GM12878 (cell line): Measurements from ENCODE around the gene EBI3. TPM values are rescaled to one million over a fixed set of nuclear protein-coding genes. Genes with fewer than 3 reads are reported as not detected.

Experiments
- ATAC-seq: fragments of 200-7000 bp; cut with Tn5 transposase; 3 replicates; pipeline ENCODE4 v1.9.1; 2020; ENCODE audit warnings: mild to moderate bottlenecking, moderate library complexity
- BruUV-seq: library from RNA; stranded (reverse); fragments of 400-500 nt; replicated peaks from 2 replicates; lab custom pipeline; 2021; lab: Mats Ljungman, UMichigan
- CTCF ChIA-PET: fragments of 300-600 bp; sonication (Branson Sonifier 250); formaldehyde crosslinking; extraction: SDS; loops from one replicate; lab custom pipeline; 2021; ENCODE audit warnings: inconsistent platforms; lab: Yijun Ruan, JAX
- POLR2A ChIA-PET: fragments of 350-600 bp; formaldehyde crosslinking; extraction: SDS; loops from one replicate; lab custom pipeline; 2021; ENCODE audit warnings: inconsistent platforms; lab: Charles Lee
- RAD21 ChIA-PET: fragments of 300-600 bp; sonication (Branson Sonifier 250); formaldehyde crosslinking; loops from one replicate; lab custom pipeline; 2023; ENCODE audit warnings: antibody characterized with exemption; ENCODE audit not compliant: unreplicated experiment; lab: Charles Lee
- SMC1A ChIA-PET: fragments of 300-600 bp; sonication (Branson Sonifier 250); formaldehyde crosslinking; loops from one replicate; lab custom pipeline; 2023; ENCODE audit not compliant: unreplicated experiment, uncharacterized antibody; lab: Charles Lee
- DNase-seq: peaks from one replicate; pipeline ENCODE4 v3.0.0-alpha.2; 2011; ENCODE audit warnings: low read depth, low spot score
- FAIRE-seq: peaks from 3 replicates; lab custom pipeline; 2011; peaks lifted over from hg19 to GRCh38; lab: Jason Lieb, UNC
- H2AFZ ChIP-seq: 2 replicates; pipeline ENCODE4 v1.6.0; 2011; ENCODE audit warnings: low read depth, low read length, control low read depth; ENCODE audit not compliant: control insufficient read depth
- H3K27ac ChIP-seq: 2 replicates; pipeline ENCODE4 v1.5.1; 2011; ENCODE audit warnings: control low read depth; ENCODE audit not compliant: control insufficient read depth, insufficient read depth
- H3K27me3 ChIP-seq, 2 experiments: replicated peaks in 1 of 2; 2 replicates each; pipeline versions ENCODE4 v1.6.0 to v1.6.1; 2011; ENCODE audit warnings: low read length in 1 of 2; ENCODE audit not compliant: control insufficient read depth in 2 of 2, insufficient read depth in 2 of 2
- H3K36me3 ChIP-seq, 2 experiments: 2 replicates each; pipeline ENCODE4 v1.5.1; 2011; ENCODE audit warnings: low read length in 1 of 2; ENCODE audit not compliant: control insufficient read depth in 2 of 2, insufficient read depth in 2 of 2
- H3K4me1 ChIP-seq: 2 replicates; pipeline ENCODE4 v1.6.1; 2011; ENCODE audit warnings: mild to moderate bottlenecking, low read length, moderate library complexity, mixed read lengths; ENCODE audit not compliant: control insufficient read depth, insufficient read depth
- H3K4me2 ChIP-seq: 2 replicates; pipeline ENCODE4 v1.6.0; 2011; ENCODE audit warnings: control low read depth; ENCODE audit not compliant: control insufficient read depth, insufficient read depth
- H3K4me3 ChIP-seq: fragments of 200-600 bp; sonication (generic); 2 replicates; pipeline ENCODE4 v1.5.1; 2016
- H3K79me2 ChIP-seq: 2 replicates; pipeline ENCODE4 v1.6.0; 2011; ENCODE audit warnings: low read length; ENCODE audit not compliant: control insufficient read depth, insufficient read depth
- H3K9ac ChIP-seq: 2 replicates; pipeline ENCODE4 v1.8.0; 2011; ENCODE audit warnings: low read length, control low read depth, mixed read lengths; ENCODE audit not compliant: control insufficient read depth, insufficient read depth
- H3K9me3 ChIP-seq: replicated peaks from 3 replicates; pipeline ENCODE4 v1.5.1; 2011; ENCODE audit warnings: mild to moderate bottlenecking, low read length; ENCODE audit not compliant: control insufficient read depth, insufficient read depth
- H4K20me1 ChIP-seq: 2 replicates; pipeline ENCODE4 v1.6.0; 2011; ENCODE audit not compliant: control insufficient read depth, insufficient read depth
- CHD1 ChIP-seq: IDR thresholded peaks from 2 replicates; pipeline ENCODE4 v1.6.1; 2012; ENCODE audit warnings: low read depth, low read length, improper control_type of control experiment
- GABPA ChIP-seq: IDR thresholded peaks from 2 replicates; pipeline ENCODE4 v1.6.1; 2014; ENCODE audit warnings: antibody characterized with exemption, low read depth, mild to moderate bottlenecking, inconsistent platforms
- NBN ChIP-seq: fragments of 450-650 bp; IDR thresholded peaks from 2 replicates; pipeline ENCODE4 v1.6.1; 2016
- RUNX3 ChIP-seq: IDR thresholded peaks from 2 replicates; pipeline ENCODE4 v1.6.1; 2012; ENCODE audit warnings: low read length, inconsistent platforms
- ZNF24 ChIP-seq: fragments of 450-650 bp; IDR thresholded peaks from 2 replicates; pipeline ENCODE4 v1.6.1; 2017; ENCODE audit warnings: antibody characterized with exemption, mild to moderate bottlenecking
- WGBS: methylation state at CpG from one replicate; pipeline ENCODE4 v1.1.6; 2016; ENCODE audit warnings: low lambda C conversion rate; ENCODE audit not compliant: insufficient replicate concordance, insufficient coverage; ENCODE audit errors: missing lambda C conversion rate; 5-methylcytosine and 5-hydroxymethylcytosine counted together
- in situ Hi-C: fragments of 300-500 bp; cut with MboI; formaldehyde crosslinking; loops from 9 replicates; pipeline ENCODE4 v1.14.3; 2018; ENCODE audit warnings: mixed read lengths
- intact Hi-C: fragments of 100-400 bp; cut with micrococcal nuclease; formaldehyde crosslinking; loops from one replicate; pipeline ENCODE4 v1.14.2; 2022; ENCODE audit not compliant: unreplicated experiment
- polyA plus RNA-seq, 11 experiments: library from polyadenylated mRNA; depleted of rRNA in 4 of 11; unstranded in 6 of 11; stranded (reverse) in 5 of 11; fragments of >200 nt; fragmentation: Nextera tagmentation in 4 of 11; fragmentation: Illumina TruSeq in 1 of 11; extraction: Ambion mirVana in 4 of 11; extraction: Trizol in 1 of 11; gene quantifications; 1 replicate in 1 of 11; 2 replicates in 10 of 11; pipeline versions ENCODE4 v1.2.1 to v1.2.3, GENCODE V29; 2011 to 2016; ENCODE audit warnings: inconsistent platforms in 2 of 11, missing spikeins in 2 of 11, low read depth in 1 of 11
- total RNA-seq, 4 experiments: library from RNA; depleted of rRNA in 3 of 4; stranded (reverse); fragments of >200 nt in 3 of 4; fragmentation: Illumina TruSeq in 1 of 4; extraction: Trizol in 1 of 4; gene quantifications; 2 replicates each; pipeline versions ENCODE4 v1.2.1 to v1.2.3, GENCODE V29; 2013 to 2021

EBI3 gene
- total and polyA plus RNA-seq, 10 of the 15 experiments (the other 5 are each of a cell fraction or from before 2014, with no cell fraction given): 22.0 to 288 (median 186) TPM

DNA sequence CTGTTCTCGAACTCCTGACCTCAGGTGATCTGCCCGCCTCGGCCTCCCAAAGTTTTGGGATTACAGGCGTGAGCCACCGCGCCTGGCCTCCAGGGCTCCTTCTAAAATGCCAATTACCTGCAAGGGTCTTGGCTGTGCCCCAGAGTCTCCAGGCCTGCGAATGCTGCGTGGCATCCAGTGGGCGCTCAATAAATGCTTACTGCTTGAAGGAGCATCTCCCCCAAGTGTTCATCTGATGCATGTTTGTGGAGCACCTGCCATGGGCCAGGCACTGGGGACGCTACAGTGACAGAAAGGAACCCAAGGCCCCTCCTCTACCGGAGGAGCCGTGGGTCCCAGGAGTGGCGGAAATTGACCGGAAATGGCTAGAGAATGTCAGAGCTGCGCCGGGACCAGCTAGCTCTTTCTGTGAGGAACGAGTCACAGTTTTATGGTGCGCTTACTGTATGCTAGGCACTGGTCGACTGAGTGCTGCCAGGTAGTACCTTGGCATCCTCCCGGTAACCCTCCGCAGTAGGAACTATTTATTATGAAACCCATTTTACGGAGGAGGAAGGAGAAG lies 32.7 kb upstream of the EBI3 start:
- no peak overlapping the region for H2AFZ ChIP-seq
- ChIA-PET POLR2A (no interaction called here), SMC1A (no interaction called here), CTCF (interaction anchor here (0.5 kb wide), 1 partner anchor 41 kb away, joined by 3 read pairs; no protein-coding TSS in a partner anchor), RAD21 (no interaction called here)
- H3K79me2 ChIP-seq: no peaks in the 10 kb centered on the region
- no peak overlapping the region for H3K4me3 ChIP-seq
- H3K9ac ChIP-seq: no peak overlapping the region
- DNase-seq: no peak
- no peaks in the 10 kb centered on the region; a peak in 1 of 4 replicates for H3K27me3 ChIP-seq
- H4K20me1 ChIP-seq: no peaks in the 10 kb centered on the region
- H3K4me1 ChIP-seq: no peaks in the 10 kb centered on the region
- WGBS: 67% methylated on average over 22 of the region's 22 CpGs
- H3K9me3 ChIP-seq: no peaks in the 10 kb centered on the region; the same call in 2 of the 3 replicates
- ATAC-seq: no peak
- intact Hi-C loops: no loop called here
- in situ Hi-C loops: no loop called here
- H3K36me3 ChIP-seq: no peaks in the 10 kb centered on the region
- no TSS peak for BruUV-seq
- TF ChIP-seq CHD1 (no peak), GABPA (no peak)
- no peak for FAIRE-seq
- no peak overlapping the region for H3K4me2 ChIP-seq
- H3K27ac ChIP-seq: no peak overlapping the region

DNA sequence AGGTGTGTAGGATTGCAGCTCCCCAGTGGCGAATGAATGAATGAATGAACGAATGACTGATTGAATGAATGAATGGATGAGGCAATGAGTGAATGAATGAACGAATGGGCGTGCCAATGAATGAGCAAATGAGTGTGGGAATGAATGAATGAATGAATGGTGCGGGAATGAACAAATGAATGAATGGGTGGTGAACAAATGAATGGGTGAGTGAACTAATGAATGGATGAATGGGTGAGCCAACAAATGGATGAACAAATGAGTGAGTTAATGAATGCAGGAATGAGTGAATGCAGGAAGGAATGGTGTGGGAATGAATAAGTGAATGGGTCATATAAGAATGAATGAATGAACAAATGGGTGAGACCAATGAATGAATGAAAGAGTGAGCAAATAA lies 32.1 kb upstream of the EBI3 start:
- DNase-seq: no peak
- no TSS peak for BruUV-seq
- WGBS: 42% methylated on average over 5 of the region's 5 CpGs
- ChIA-PET RAD21 (no interaction called here), SMC1A (no interaction called here), CTCF (interaction anchor here (0.5 kb wide), 1 partner anchor 41 kb away, joined by 3 read pairs; no protein-coding TSS in a partner anchor), POLR2A (no interaction called here)
- Histone ChIP-seq H4K20me1 (no peaks in the 10 kb centered on the region), H3K9me3 (no peaks in the 10 kb centered on the region; the same call in 2 of the 3 replicates), H3K4me1 (no peaks in the 10 kb centered on the region), H3K4me2 (no peak overlapping the region), H3K27ac (no peak overlapping the region), H3K4me3 (no peak overlapping the region), H2AFZ (no peak overlapping the region), H3K9ac (no peak overlapping the region), H3K36me3 (no peaks in the 10 kb centered on the region), H3K79me2 (no peaks in the 10 kb centered on the region), H3K27me3 (no peaks in the 10 kb centered on the region; a peak in 1 of 4 replicates)
- intact Hi-C loops (no loop called here), in situ Hi-C loops (no loop called here)
- ATAC-seq: no peak
- TF ChIP-seq RUNX3 (no peak), NBN (0 out of 2 replicates have a peak, but pooled peaks have one; percentile 28), ZNF24 (peak; percentile 95)
- no peak for FAIRE-seq
